CD1c-positive myeloid dendritic cell (primary cell): ENCODE data around the gene BARHL1.

Source experiments
- DNase-seq: peaks from one replicate; pipeline ENCODE4 v3.0.0-alpha.2; 2016; ENCODE audit errors: extremely low spot score

The BARHL1 gene

GRCh38 chr9:132582276-132582785 lies at the start of gene BARHL1:
TSS of gene BARHL1 (plus strand) at chr9:132582606. CDS start at chr9:132582798, 192 bp downstream.
- DNase-seq: no peak

- DNase-seq: no peak
These were observed 47.6 kb upstream of the BARHL1 start for GRCh38 chr9:132534832-132535231.

- no peak for DNase-seq
These were observed 46.3 kb upstream of the BARHL1 start for GRCh38 chr9:132536124-132536523.

- no peak for DNase-seq
These were observed 45.1 kb upstream of the BARHL1 start for GRCh38 chr9:132537352-132537751.

DNA sequence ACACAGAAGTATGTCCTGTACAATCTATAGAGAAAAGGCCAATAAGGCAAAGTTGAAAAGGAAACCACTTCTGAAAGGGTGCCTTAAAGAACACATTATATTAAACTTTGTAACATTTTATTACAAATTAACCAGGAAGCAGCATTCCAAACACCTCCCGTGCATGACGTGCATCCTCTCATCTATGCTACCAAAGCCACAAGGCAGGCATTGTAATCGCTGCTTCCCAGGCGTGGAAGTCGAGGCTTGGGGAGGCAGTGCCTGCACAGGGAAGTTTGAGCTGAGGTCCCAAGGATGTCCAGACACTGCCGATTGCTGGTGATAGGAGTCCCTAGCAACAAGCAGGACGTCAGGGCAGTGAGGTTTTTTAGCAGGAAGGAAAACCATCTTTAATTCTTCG lies 44.3 kb upstream of the BARHL1 start:
- DNase-seq: no peak

- DNase-seq: no peak
These were observed 43.3 kb upstream of the BARHL1 start for GRCh38 chr9:132539096-132539495.

GRCh38 chr9:132541051-132541450 lies 41.4 kb upstream of the BARHL1 start:
- no peak for DNase-seq

DNA sequence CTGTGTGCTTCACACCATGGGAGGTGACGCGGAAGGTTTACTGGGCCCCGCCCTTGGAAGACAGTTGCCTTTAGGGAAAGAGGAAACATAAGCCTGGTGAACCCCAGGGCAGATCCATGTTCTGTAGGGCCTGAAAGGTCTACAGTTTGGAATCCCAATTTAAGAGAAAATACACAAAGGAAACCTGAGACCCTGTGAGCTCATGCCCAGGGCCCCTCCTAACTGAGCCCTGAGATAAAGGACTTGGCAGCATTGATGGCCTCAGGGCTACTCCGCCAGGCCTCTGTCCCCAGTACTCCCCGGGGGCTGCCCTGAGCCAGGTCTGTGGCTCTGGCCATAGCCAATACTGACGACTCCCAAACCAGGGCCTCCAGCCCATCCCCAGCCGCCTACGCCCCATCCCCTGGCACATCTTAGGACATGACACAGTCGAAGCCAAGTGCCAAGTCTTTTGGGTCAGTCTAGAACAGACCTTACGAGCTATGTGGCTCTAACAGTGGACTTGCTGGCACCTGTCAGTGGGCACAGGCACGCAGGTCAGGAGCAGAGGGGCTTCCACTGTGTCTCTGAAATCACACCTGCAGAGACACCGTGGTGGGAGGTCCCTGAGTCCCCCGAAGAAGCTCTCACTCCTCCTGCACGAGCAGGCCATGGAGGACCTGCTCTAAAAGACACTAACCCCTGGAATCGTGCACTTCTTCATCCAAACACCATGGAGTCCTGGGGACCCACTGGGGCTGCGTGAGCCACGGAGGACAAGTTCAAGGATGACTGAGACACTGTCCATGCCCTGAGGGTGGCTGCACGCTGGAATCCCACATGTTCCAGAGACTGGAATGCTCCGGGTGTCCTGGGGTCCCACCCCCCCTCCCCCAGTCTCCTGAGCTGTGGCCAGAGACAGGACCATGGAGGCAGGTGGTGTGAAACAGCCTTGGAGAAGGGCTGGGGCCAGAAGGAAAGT lies 40.3 kb upstream of the BARHL1 start:
- DNase-seq: no peak

GRCh38 chr9:132543251-132543650 lies 39.2 kb upstream of the BARHL1 start:
- no peak for DNase-seq

GRCh38 chr9:132543960-132544359 lies 38.4 kb upstream of the BARHL1 start:
- no peak for DNase-seq

- no peak for DNase-seq
These were observed 36.8 kb upstream of the BARHL1 start for GRCh38 chr9:132545578-132545977.

GRCh38 chr9:132546148-132547051 lies 36.0 kb upstream of the BARHL1 start:
- DNase-seq: no peak

DNA sequence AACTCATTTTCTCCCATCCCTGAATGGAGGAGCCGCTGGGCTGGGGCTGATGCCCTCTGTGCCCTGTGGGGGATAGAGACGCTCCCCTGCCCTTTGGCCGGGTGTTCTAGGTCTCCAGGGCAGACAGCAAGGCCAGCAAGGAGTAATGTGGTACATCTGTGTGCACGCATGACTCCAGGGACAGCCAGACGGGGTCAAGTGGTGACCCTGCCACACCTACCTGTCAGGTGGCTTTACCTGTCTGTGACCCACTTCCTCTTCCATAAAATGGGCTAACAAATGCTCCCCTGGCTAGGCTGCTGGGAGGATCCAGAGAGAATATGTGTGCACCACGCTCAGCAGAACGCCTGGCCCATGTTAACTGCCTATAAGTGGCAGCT lies 35.4 kb upstream of the BARHL1 start:
- no peak for DNase-seq

DNA sequence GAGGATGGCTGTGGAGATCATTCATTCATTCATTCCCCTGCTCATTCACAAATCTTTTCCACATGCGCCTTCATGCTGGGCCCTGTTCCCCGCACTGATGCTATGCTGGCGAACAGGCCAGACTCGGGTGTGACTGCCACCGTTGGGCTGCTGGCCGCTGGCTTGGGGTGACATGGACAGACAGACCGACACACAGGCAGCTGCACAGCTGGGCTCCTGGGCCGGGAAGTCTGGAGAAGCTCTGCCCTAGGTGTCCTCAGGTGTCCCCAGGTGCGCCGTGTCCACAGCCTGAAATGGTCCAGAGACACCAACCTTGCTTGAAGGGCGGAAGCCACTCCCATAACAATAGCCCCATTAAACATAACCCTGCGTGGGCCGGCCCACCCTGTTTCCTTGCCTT lies 35.0 kb upstream of the BARHL1 start:
- DNase-seq: no peak

GRCh38 chr9:132547976-132548730 lies 34.3 kb upstream of the BARHL1 start:
- DNase-seq: no peak

- DNase-seq: no peak
These were observed 33.4 kb upstream of the BARHL1 start for GRCh38 chr9:132548751-132549640.

DNA sequence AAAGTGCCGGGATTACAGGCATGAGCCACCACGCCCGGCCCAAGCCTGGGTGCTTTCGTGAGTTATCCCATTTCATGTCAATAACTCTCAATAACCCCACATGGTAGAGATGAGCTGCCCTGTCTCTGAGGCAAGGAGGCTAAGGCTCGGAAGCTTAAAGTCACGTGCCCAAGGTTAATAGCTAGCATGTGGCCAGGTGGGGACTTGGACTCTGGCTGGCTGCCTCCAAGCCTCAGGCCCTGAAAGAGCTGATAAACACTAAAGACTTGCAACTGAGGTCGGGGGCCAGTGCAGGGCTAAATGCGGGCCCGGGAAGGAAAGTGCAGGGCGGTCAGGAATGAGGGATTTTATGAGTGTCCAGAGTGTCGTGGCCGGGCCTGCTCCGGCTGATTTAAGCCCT lies 30.9 kb upstream of the BARHL1 start:
- no peak for DNase-seq

- DNase-seq: no peak
These were observed 30.4 kb upstream of the BARHL1 start for GRCh38 chr9:132552041-132552440.

- DNase-seq: no peak
These were observed 27.7 kb upstream of the BARHL1 start for GRCh38 chr9:132554755-132555154.

GRCh38 chr9:132555528-132555927 lies 26.9 kb upstream of the BARHL1 start:
- no peak for DNase-seq

DNA sequence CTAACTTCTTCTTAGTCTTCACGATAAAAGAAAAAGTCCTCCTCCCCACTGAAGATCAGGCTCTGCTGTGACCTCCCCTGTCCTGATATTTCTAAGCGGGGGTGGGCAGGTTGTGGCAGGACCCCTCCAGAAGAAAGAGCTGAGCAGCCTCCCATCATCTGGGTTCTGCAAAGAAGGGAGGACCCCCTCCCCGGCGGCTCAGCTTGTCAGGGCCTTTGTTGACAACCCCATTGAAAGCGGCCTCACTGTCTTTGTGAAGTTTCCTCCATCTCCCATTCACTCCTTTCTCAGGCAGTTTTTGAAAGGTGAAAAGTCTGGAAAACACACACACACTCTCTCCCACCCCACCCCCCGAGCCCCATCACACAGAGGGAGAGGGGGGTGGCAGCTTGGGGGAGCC lies 26.2 kb upstream of the BARHL1 start:
- no peak for DNase-seq
